ENCODE results near the gene CHST4. TPM values are rescaled to one million over a fixed set of nuclear protein-coding genes. Genes with fewer than 3 reads are reported as not detected.
A peak's percentile ranks its signal among the peaks of the same experiment; 100 is the strongest.

CHST4 gene
- polyA plus RNA-seq, 1 of the 3 experiments (the other 2 are of a cell fraction), result 0.08 TPM

GRCh38 chr16:71484006-71484893 lies 42.0 kb upstream of the CHST4 start (continued):
- TF ChIP-seq REST (IDR thresholded peaks at IDR 0.05; ENCODE audit: low read depth, low read length) (no peak), GABPA (IDR thresholded peaks at IDR 0.05; ENCODE audit: low read depth) (peak; percentile 86), JUND (IDR thresholded peaks at IDR 0.05) (no peak), CTCF (IDR thresholded peaks at IDR 0.05) (no peak), ZBTB33 (IDR thresholded peaks at IDR 0.05; ENCODE audit: borderline replicate concordance, low read depth) (no peak), FOXM1 (IDR thresholded peaks at IDR 0.05; ENCODE audit: low read depth) (no peak), SMC3 (IDR thresholded peaks at IDR 0.05; ENCODE audit: low read depth, low read length) (no peak), NRF1 (IDR thresholded peaks at IDR 0.05; ENCODE audit: low read depth, low read length) (no peak)

- no peak for DNase-seq
- Histone ChIP-seq H3K36me3 (replicated peaks in 1 of 2; ENCODE audit: control insufficient read depth in 1 of 2, insufficient read depth in 2 of 2, low read length in 1 of 2) (no peaks in the 10 kb centered on the region), H3K4me3 (ENCODE audit: low read depth in 2 of 2, low read length in 1 of 2) (no peak within 1 kb of the TSS), H3K79me2 (ENCODE audit: insufficient read depth) (peaks cover under 1% of the 10 kb centered on the region; the same call in 1 of the 2 replicates), H4K20me1 (ENCODE audit: insufficient read depth) (no peaks in the 10 kb centered on the region), H3K9me3 (no peaks in the 10 kb centered on the region), H3K4me1 (ENCODE audit: control insufficient read depth in 1 of 2, insufficient read depth in 2 of 2, low read depth in 1 of 2, low read length in 1 of 2) (no peaks in the 10 kb centered on the region), H3K9ac (no peak within 1 kb of the TSS), H3K4me2 (no peak within 1 kb of the TSS), H2AFZ (ENCODE audit: low read depth) (no peak within 1 kb of the TSS), H3K27ac (ENCODE audit: low read depth in 2 of 2, low read length in 1 of 2) (no peak within 1 kb of the TSS), H3F3A (replicated peaks; ENCODE audit: insufficient read depth) (peaks cover 6% of the 10 kb centered on the region), H3K9me2 (no peaks in the 10 kb centered on the region), H3K27me3 (ENCODE audit: insufficient read depth) (no peaks in the 10 kb centered on the region)
- TF ChIP-seq SIN3A (IDR thresholded peaks at IDR 0.05; ENCODE audit: borderline replicate concordance, low read depth, low read length), result no peak
- TF ChIP-seq MXI1 (IDR thresholded peaks at IDR 0.05; ENCODE audit: low read depth, low read length), result no peak
- TF ChIP-seq CTCF (IDR thresholded peaks at IDR 0.05), result no peak
- no peak for TF ChIP-seq GATA2 (CRISPR knock-in tag; IDR thresholded peaks at IDR 0.05)
- no peak for TF ChIP-seq FOXJ3 (CRISPR knock-in tag; IDR thresholded peaks at IDR 0.05)
- no peak for TF ChIP-seq GABPA (IDR thresholded peaks at IDR 0.05; ENCODE audit: low read depth)
- no peak for TF ChIP-seq ZBTB33 (IDR thresholded peaks at IDR 0.05; ENCODE audit: borderline replicate concordance, low read depth)
- no peak for TF ChIP-seq RFX5 (IDR thresholded peaks at IDR 0.05; ENCODE audit: low read length)
- no peak for TF ChIP-seq FOSL2 (IDR thresholded peaks at IDR 0.05; ENCODE audit: borderline replicate concordance, low read depth)
- ChIA-PET POLR2A (no interaction called here), CTCF (interaction anchor here (1.1 to 5.9 kb wide), 3 partner anchors 10 to 78 kb away, joined by 3 to 45 read pairs (median 7); no protein-coding TSS in a partner anchor)
- 82% methylated on average over 22 of the region's 22 CpGs for WGBS (ENCODE audit: low lambda C conversion rate)
Observed at GRCh38 chr16:71489122-71489521, 37.1 kb upstream of the CHST4 start, which contains the start of gene ZNF19. TSS of gene ZNF19 (minus strand) at chr16:71489324. CDS start at chr16:71482114, 7,210 bp downstream.

All from SK-N-SH (cell line).